HepG2 (cell line): Measurements from ENCODE around the gene C9orf43. TPM values are rescaled to one million over a fixed set of nuclear protein-coding genes. Genes with fewer than 3 reads are reported as not detected.

Source experiments
- ATAC-seq: fragments of 200-7000 bp; cut with Tn5 transposase; 3 replicates; pipeline ENCODE4 v1.9.1; 2020; ENCODE audit warnings: mild to moderate bottlenecking, moderate library complexity
- BruUV-seq: library from RNA; stranded (reverse); fragments of 400-500 nt; replicated peaks from 2 replicates; lab custom pipeline; 2021; lab: Mats Ljungman, UMichigan
- CTCF ChIA-PET: fragments of 300-600 bp; formaldehyde crosslinking; extraction: SDS; loops from one replicate; lab custom pipeline; 2021; ENCODE audit warnings: low total read pairs, inconsistent platforms, low intra/inter-chr PET ratio; lab: Yijun Ruan, JAX
- POLR2A ChIA-PET: fragments of 350-600 bp; sonication (Branson Sonifier 250); formaldehyde crosslinking; loops from one replicate; lab custom pipeline; 2020; ENCODE audit warnings: antibody characterized with exemption, inconsistent platforms; lab: Yijun Ruan, JAX
- DNase-seq: peaks from one replicate; pipeline ENCODE4 v3.0.0-alpha.2; 2015; ENCODE audit warnings: low spot score
- FAIRE-seq: peaks from 3 replicates; lab custom pipeline; 2011; peaks lifted over from hg19 to GRCh38; lab: Jason Lieb, UNC
- H2AFZ ChIP-seq: one replicate; pipeline ENCODE4 v1.6.1; 2011; ENCODE audit warnings: low read length, inconsistent platforms
- H3K27ac ChIP-seq: fragments of 300-600 bp; 3 replicates; pipeline ENCODE4 v1.8.0; 2011; ENCODE audit warnings: mixed run types, mild to moderate bottlenecking, mixed read lengths, low read length, inconsistent platforms; ENCODE audit not compliant: insufficient read depth; ENCODE audit errors: extremely low read length
- H3K27me3 ChIP-seq, 2 experiments: fragments of 200-600 bp in 1 of 2; 2 replicates in 1 of 2; 3 replicates in 1 of 2; pipeline versions ENCODE4 v1.6.0 to v1.8.0; 2011; ENCODE audit warnings: low read length in 2 of 2, mild to moderate bottlenecking in 2 of 2, moderate library complexity in 2 of 2, inconsistent platforms in 1 of 2; ENCODE audit not compliant: insufficient read depth in 2 of 2, control insufficient read depth in 1 of 2
- H3K36me3 ChIP-seq, 2 experiments: fragments of 200-600 bp in 1 of 2; replicated peaks in 1 of 2; 2 replicates in 1 of 2; 3 replicates in 1 of 2; pipeline versions ENCODE4 v1.5.1 to v1.8.0; 2011; ENCODE audit warnings: low read length in 2 of 2, inconsistent platforms in 1 of 2; ENCODE audit not compliant: insufficient read depth in 2 of 2, control insufficient read depth in 1 of 2
- H3K4me1 ChIP-seq: 2 replicates; pipeline ENCODE4 v1.5.1; 2012; ENCODE audit warnings: low read length, inconsistent platforms; ENCODE audit not compliant: insufficient read depth
- H3K4me2 ChIP-seq: 2 replicates; pipeline ENCODE4 v1.6.0; 2011; ENCODE audit warnings: low read depth, low read length, inconsistent platforms
- H3K4me3 ChIP-seq, 3 experiments: fragments of 200-600 bp in 1 of 3; sonication (generic), shearing (Covaris generic) in 1 of 3; replicated peaks in 1 of 3; 2 replicates each; pipeline ENCODE4 v1.5.1; 2011 to 2016; ENCODE audit warnings: low read length in 3 of 3, inconsistent platforms in 2 of 3, low read depth in 2 of 3, mild to moderate bottlenecking in 2 of 3, control low read depth in 1 of 3, mixed read lengths in 1 of 3; ENCODE audit not compliant: insufficient read depth in 1 of 3
- H3K79me2 ChIP-seq: one replicate; pipeline ENCODE4 v1.6.1; 2011; ENCODE audit warnings: low read length, inconsistent platforms; ENCODE audit not compliant: insufficient read depth
- H3K9ac ChIP-seq: 2 replicates; pipeline ENCODE4 v1.6.0; 2011; ENCODE audit warnings: mild to moderate bottlenecking, low read depth, low read length, inconsistent platforms; ENCODE audit not compliant: insufficient read depth
- H3K9me3 ChIP-seq: 2 replicates; pipeline ENCODE4 v1.5.1; 2012; ENCODE audit warnings: mild to moderate bottlenecking, low read length
- H4K20me1 ChIP-seq: 2 replicates; pipeline ENCODE4 v1.6.0; 2011; ENCODE audit warnings: inconsistent platforms, mild to moderate bottlenecking, low read length, moderate library complexity; ENCODE audit not compliant: insufficient read depth
- CTCF ChIP-seq: sonication (generic); formaldehyde crosslinking; IDR thresholded peaks from 2 replicates; pipeline ENCODE4 v1.5.0; 2020; ENCODE audit warnings: mild to moderate bottlenecking, missing genetic modification reagents, moderate library complexity
- NFE2L2 ChIP-seq: fragments of 150-350 bp; IDR thresholded peaks from 2 replicates; pipeline ENCODE4 v1.6.1; 2014; ENCODE audit warnings: low read length
- ONECUT2 ChIP-seq: sonication (generic); formaldehyde crosslinking; IDR thresholded peaks from 2 replicates; pipeline ENCODE4 v1.4.0; 2020; ENCODE audit warnings: missing genetic modification reagents
- SMC3 ChIP-seq: IDR thresholded peaks from 2 replicates; pipeline ENCODE4 v1.6.1; 2011; ENCODE audit warnings: low read length, improper control_type of control experiment
- STAG1 ChIP-seq: sonication (generic); formaldehyde crosslinking; IDR thresholded peaks from 2 replicates; pipeline ENCODE4 v1.4.0; 2020; ENCODE audit warnings: missing genetic modification reagents
- ZNF773 ChIP-seq: sonication (generic); formaldehyde crosslinking; IDR thresholded peaks from 2 replicates; pipeline ENCODE4 v1.4.0; 2020; ENCODE audit warnings: missing genetic modification reagents, borderline replicate concordance
- WGBS: methylation state at CpG from one replicate; pipeline ENCODE4 v1.1.6; 2017; ENCODE audit warnings: low lambda C conversion rate; 5-methylcytosine and 5-hydroxymethylcytosine counted together
- in situ Hi-C: cut with HindIII; loops from 2 replicates; pipeline ENCODE4 v1.10.0; 2017; ENCODE audit warnings: low pct_unique_long_range_greater_than_20kb; ENCODE audit not compliant: extremely low pct_ligation_motif_present
- intact Hi-C: fragments of 100-400 bp; cut with micrococcal nuclease; formaldehyde crosslinking; loops from one replicate; pipeline ENCODE4 v1.10.0; 2022; ENCODE audit not compliant: unreplicated experiment
- polyA plus RNA-seq, 8 experiments: library from polyadenylated mRNA; depleted of rRNA in 3 of 8; stranded (reverse) in 7 of 8; unstranded in 1 of 8; fragments of >200 nt; fragmentation: Illumina TruSeq in 4 of 8; extraction: Trizol in 4 of 8; gene quantifications; 2 replicates each; pipeline versions ENCODE4 v1.2.1 to v1.2.3, GENCODE V29; 2011 to 2016; ENCODE audit warnings: low read depth in 4 of 8, missing spikeins in 1 of 8, mixed read lengths in 1 of 8; ENCODE audit not compliant: insufficient read depth in 1 of 8
- total RNA-seq, 5 experiments: library from RNA; depleted of rRNA; stranded (reverse); fragments of >200 nt; fragmentation: Illumina TruSeq; extraction: Trizol; gene quantifications; 2 replicates each; pipeline ENCODE4 v1.2.3, GENCODE V29; 2016; ENCODE audit warnings: low read depth in 1 of 5
- TF ChIP-seq, protein P1 (sequence below), 2 experiments: sonication (generic) in 1 of 2; formaldehyde crosslinking in 1 of 2; IDR thresholded peaks; 2 replicates each; pipeline versions ENCODE4 v1.5.1 to v1.6.1; 2011 to 2020; ENCODE audit warnings: borderline replicate concordance in 1 of 2, low read depth in 1 of 2, low read length in 1 of 2, mild to moderate bottlenecking in 1 of 2, missing genetic modification reagents in 1 of 2, moderate library complexity in 1 of 2
- TF ChIP-seq, protein P2 (sequence below): sonication (generic); formaldehyde crosslinking; IDR thresholded peaks from 2 replicates; pipeline ENCODE4 v1.4.0; 2020; ENCODE audit warnings: mild to moderate bottlenecking, low read depth, missing genetic modification reagents

C9orf43 gene
- total and polyA plus RNA-seq, 2 of the 13 experiments (the other 11 are each of a cell fraction or from before 2014, with no cell fraction given), result 0.24 to 0.31 TPM

DNA sequence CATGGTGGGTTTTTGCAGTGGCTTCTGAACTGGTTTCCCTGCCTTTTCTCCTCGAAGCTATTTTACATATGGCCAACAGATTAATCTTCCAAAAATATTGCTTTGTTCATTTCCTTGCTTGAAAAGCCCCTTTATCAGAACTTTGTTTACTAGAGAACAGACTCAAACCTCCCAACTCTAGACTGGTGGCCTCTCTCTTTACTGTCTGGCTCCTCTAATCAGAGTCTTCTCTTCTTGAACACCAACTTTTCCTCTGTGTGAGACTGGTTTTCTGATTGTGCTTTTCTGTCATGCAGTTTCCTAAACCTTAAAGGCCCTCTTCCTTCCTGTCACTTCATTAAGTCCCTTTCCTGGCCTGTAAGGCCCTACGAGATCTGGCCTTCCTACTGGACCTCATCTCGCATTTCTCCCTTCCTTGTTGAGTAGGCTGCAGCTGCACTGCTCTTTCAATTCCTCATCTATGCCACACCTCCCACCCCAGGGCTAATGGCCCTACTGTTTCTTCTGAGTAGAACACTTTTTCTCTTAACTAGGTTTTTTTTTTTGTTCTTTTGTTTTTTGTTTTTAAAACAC lies 5.7 kb downstream of the C9orf43 start:
- no peak overlapping the region for H3K9ac ChIP-seq
- TF ChIP-seq ZNF773 (CRISPR knock-in tag), result no peak
- TF ChIP-seq NFE2L2, result no peak
- TF ChIP-seq, all 625 proteins: peak for 0
- no peak overlapping the region for H3K27ac ChIP-seq
- FAIRE-seq, result no peak
- CTCF ChIA-PET, result no interaction called here
- POLR2A ChIA-PET, result no interaction called here
- no peaks in the 10 kb centered on the region for H4K20me1 ChIP-seq
- no peaks in the 10 kb centered on the region for H3K9me3 ChIP-seq
- BruUV-seq, result no TSS peak
- no peaks in the 10 kb centered on the region for H3K36me3 ChIP-seq
- no peak overlapping the region for H3K4me2 ChIP-seq
- WGBS, result 9% methylated on average over 3 of the region's 3 CpGs
- H3K27me3 ChIP-seq, result no peaks in the 10 kb centered on the region
- intact Hi-C loops (loop anchor here (10.0 kb wide), 1 partner anchor 239 kb away; no protein-coding TSS in a partner anchor), in situ Hi-C loops (no loop called here)
- H3K4me1 ChIP-seq, result peaks cover 8% of the 10 kb centered on the region
- no peak for DNase-seq
- no peaks in the 10 kb centered on the region for H3K79me2 ChIP-seq
- H3K4me3 ChIP-seq, result no peak overlapping the region
- no peak; the same call in 2 of the 3 replicates for ATAC-seq
- no peak overlapping the region for H2AFZ ChIP-seq

GRCh38 chr9:113417370-113417769 lies 6.8 kb downstream of the C9orf43 start:
- in situ Hi-C loops, result no loop called here
- H2AFZ ChIP-seq, result no peak overlapping the region
- no TSS peak for BruUV-seq
- intact Hi-C loops, result loop anchor here (10.0 kb wide), 1 partner anchor 237 kb away; no protein-coding TSS in a partner anchor
- WGBS, result 16% methylated on average over 4 of the region's 4 CpGs
- no peaks in the 10 kb centered on the region for H3K36me3 ChIP-seq
- no peaks in the 10 kb centered on the region for H3K4me1 ChIP-seq
- H3K79me2 ChIP-seq, result no peaks in the 10 kb centered on the region
- no peak overlapping the region for H3K4me2 ChIP-seq
- FAIRE-seq (no peak), DNase-seq (no peak), ATAC-seq (peak; percentile 60; the same call in 2 of the 3 replicates)
- H3K4me3 ChIP-seq, result no peak overlapping the region
- TF ChIP-seq, protein P1, sequence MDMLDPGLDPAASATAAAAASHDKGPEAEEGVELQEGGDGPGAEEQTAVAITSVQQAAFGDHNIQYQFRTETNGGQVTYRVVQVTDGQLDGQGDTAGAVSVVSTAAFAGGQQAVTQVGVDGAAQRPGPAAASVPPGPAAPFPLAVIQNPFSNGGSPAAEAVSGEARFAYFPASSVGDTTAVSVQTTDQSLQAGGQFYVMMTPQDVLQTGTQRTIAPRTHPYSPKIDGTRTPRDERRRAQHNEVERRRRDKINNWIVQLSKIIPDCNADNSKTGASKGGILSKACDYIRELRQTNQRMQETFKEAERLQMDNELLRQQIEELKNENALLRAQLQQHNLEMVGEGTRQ (IDR thresholded peaks at IDR 0.05; ENCODE audit: low read depth, low read length), result no peak
- TF ChIP-seq, protein P1 (CRISPR knock-in tag; IDR thresholded peaks at IDR 0.05; ENCODE audit: borderline replicate concordance), result no peak
- TF ChIP-seq, protein P2, sequence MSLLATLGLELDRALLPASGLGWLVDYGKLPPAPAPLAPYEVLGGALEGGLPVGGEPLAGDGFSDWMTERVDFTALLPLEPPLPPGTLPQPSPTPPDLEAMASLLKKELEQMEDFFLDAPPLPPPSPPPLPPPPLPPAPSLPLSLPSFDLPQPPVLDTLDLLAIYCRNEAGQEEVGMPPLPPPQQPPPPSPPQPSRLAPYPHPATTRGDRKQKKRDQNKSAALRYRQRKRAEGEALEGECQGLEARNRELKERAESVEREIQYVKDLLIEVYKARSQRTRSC (CRISPR knock-in tag), result no peak
- no peak for TF ChIP-seq ONECUT2
- TF ChIP-seq CTCF, result peak; percentile 50
- TF ChIP-seq SMC3, result peak; percentile 38; the same call in 1 of the 2 replicates
- peak; percentile 42 for TF ChIP-seq STAG1 (CRISPR knock-in tag)
- H3K27ac ChIP-seq, result no peak overlapping the region
- no peaks in the 10 kb centered on the region for H4K20me1 ChIP-seq
- H3K9ac ChIP-seq, result no peak overlapping the region
- H3K9me3 ChIP-seq, result no peaks in the 10 kb centered on the region
- no peaks in the 10 kb centered on the region for H3K27me3 ChIP-seq
- POLR2A ChIA-PET, result no interaction called here
- CTCF ChIA-PET, result interaction anchor here (1.3 kb wide), 1 partner anchor 143 kb away, joined by 4 read pairs; no protein-coding TSS in a partner anchor
